ENCODE measurements around the gene NCBP1. TPM values are rescaled to one million over a fixed set of nuclear protein-coding genes. Genes with fewer than 3 reads are reported as not detected.

Gene NCBP1
- total and polyA plus RNA-seq, 2 experiments from 2014 or later, result 22.6 to 33.0 TPM

- Histone ChIP-seq H3K9me3 (ENCODE audit: low read depth) (no peaks in the 10 kb centered on the region), H3K27me3 (no peaks in the 10 kb centered on the region), H3K4me2 (peak overlapping the region; percentile 47), H3K27ac (no peak overlapping the region), H4K20me1 (ENCODE audit: insufficient read depth, poor library complexity, severe bottlenecking) (no peaks in the 10 kb centered on the region), H3K9me2 (replicated peaks; ENCODE audit: insufficient read depth) (no peaks in the 10 kb centered on the region), H2AFZ (no peak overlapping the region), H3K4me1 (ENCODE audit: insufficient read depth) (no peaks in the 10 kb centered on the region), H3K36me3 (replicated peaks; ENCODE audit: insufficient read depth, low read depth) (no peaks in the 10 kb centered on the region), H3K79me2 (no peaks in the 10 kb centered on the region), H3K4me3 (no peak overlapping the region)
- DNase-seq (ENCODE audit: low spot score), result peak; percentile 90
- no peak for TF ChIP-seq EZH2phosphoT487 (IDR thresholded peaks at IDR 0.05; ENCODE audit: low read depth, severe bottlenecking, unreplicated experiment)
- TF ChIP-seq CTCF (IDR thresholded peaks at IDR 0.05; ENCODE audit: poor library complexity), result peak; percentile 79
- TF ChIP-seq EZH2 (IDR thresholded peaks at IDR 0.05; ENCODE audit: borderline replicate concordance), result no peak
- 36% methylated on average over 11 of the region's 11 CpGs for WGBS (ENCODE audit: low lambda C conversion rate, missing lambda C conversion rate)
Measured at GRCh38 chr9:97598461-97599288, 34.9 kb upstream of the NCBP1 start.

DNA sequence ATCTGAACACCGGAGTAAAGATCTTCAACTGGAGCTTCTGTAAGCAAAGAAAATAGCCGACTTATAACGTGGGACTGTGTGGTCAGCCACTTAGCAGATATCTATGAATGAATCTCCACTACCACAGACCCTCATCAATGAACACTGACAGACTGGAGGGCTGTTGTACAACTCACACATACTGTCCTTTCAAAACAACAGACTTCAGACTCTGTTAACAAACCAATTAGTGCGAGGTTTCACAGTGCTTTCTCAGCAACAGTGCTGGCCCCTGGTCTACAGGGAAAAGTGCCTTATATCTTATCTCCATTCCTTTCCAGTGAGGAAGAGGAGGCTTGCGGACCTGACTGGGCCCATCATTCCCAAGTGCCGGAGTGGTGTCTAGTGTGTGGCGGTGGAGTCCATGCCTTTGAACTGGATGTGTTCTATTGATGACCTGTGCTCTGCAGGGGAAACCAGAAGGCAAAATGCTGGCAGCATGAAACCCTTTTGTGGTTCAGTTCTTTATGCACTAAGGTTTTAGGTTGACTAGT, 34.2 kb upstream of the NCBP1 start:
- Histone ChIP-seq H3K79me2 (no peaks in the 10 kb centered on the region), H3K4me1 (ENCODE audit: insufficient read depth) (no peaks in the 10 kb centered on the region), H3K36me3 (replicated peaks; ENCODE audit: insufficient read depth, low read depth) (no peaks in the 10 kb centered on the region), H3K27me3 (no peaks in the 10 kb centered on the region), H3K4me3 (no peak overlapping the region), H3K9me2 (replicated peaks; ENCODE audit: insufficient read depth) (no peaks in the 10 kb centered on the region), H2AFZ (no peak overlapping the region), H3K9me3 (ENCODE audit: low read depth) (no peaks in the 10 kb centered on the region), H3K4me2 (no peak overlapping the region), H4K20me1 (ENCODE audit: insufficient read depth, poor library complexity, severe bottlenecking) (no peaks in the 10 kb centered on the region), H3K27ac (no peak overlapping the region)
- no peak for DNase-seq (ENCODE audit: low spot score)
- TF ChIP-seq CTCF (IDR thresholded peaks at IDR 0.05; ENCODE audit: poor library complexity), result no peak
- no peak for TF ChIP-seq EZH2 (IDR thresholded peaks at IDR 0.05; ENCODE audit: borderline replicate concordance)
- no peak for TF ChIP-seq EZH2phosphoT487 (IDR thresholded peaks at IDR 0.05; ENCODE audit: low read depth, severe bottlenecking, unreplicated experiment)
- 56% methylated on average over 7 of the region's 7 CpGs for WGBS (ENCODE audit: low lambda C conversion rate, missing lambda C conversion rate)

GRCh38 chr9:97600531-97601227, 32.9 kb upstream of the NCBP1 start:
- H3K27me3 ChIP-seq, result no peaks in the 10 kb centered on the region
- H3K4me2 ChIP-seq, result no peak overlapping the region
- no peaks in the 10 kb centered on the region for H3K79me2 ChIP-seq
- no peak overlapping the region for H3K27ac ChIP-seq
- TF ChIP-seq EZH2phosphoT487 (IDR thresholded peaks at IDR 0.05; ENCODE audit: low read depth, severe bottlenecking, unreplicated experiment) (no peak), EZH2 (IDR thresholded peaks at IDR 0.05; ENCODE audit: borderline replicate concordance) (no peak), CTCF (IDR thresholded peaks at IDR 0.05; ENCODE audit: poor library complexity) (no peak)
- H3K9me2 ChIP-seq (replicated peaks; ENCODE audit: insufficient read depth), result no peaks in the 10 kb centered on the region
- DNase-seq (ENCODE audit: low spot score), result no peak
- WGBS (ENCODE audit: low lambda C conversion rate, missing lambda C conversion rate), result 96% methylated on average over 8 of the region's 8 CpGs
- H3K9me3 ChIP-seq (ENCODE audit: low read depth), result no peaks in the 10 kb centered on the region
- H3K4me1 ChIP-seq (ENCODE audit: insufficient read depth), result no peaks in the 10 kb centered on the region
- no peaks in the 10 kb centered on the region for H3K36me3 ChIP-seq (replicated peaks; ENCODE audit: insufficient read depth, low read depth)
- H3K4me3 ChIP-seq, result no peak overlapping the region
- H2AFZ ChIP-seq, result no peak overlapping the region
- H4K20me1 ChIP-seq (ENCODE audit: insufficient read depth, poor library complexity, severe bottlenecking), result no peaks in the 10 kb centered on the region

Measured in hepatocyte (in vitro differentiated cells).